ENCODE measurements around the gene UBE2D3.

DNA sequence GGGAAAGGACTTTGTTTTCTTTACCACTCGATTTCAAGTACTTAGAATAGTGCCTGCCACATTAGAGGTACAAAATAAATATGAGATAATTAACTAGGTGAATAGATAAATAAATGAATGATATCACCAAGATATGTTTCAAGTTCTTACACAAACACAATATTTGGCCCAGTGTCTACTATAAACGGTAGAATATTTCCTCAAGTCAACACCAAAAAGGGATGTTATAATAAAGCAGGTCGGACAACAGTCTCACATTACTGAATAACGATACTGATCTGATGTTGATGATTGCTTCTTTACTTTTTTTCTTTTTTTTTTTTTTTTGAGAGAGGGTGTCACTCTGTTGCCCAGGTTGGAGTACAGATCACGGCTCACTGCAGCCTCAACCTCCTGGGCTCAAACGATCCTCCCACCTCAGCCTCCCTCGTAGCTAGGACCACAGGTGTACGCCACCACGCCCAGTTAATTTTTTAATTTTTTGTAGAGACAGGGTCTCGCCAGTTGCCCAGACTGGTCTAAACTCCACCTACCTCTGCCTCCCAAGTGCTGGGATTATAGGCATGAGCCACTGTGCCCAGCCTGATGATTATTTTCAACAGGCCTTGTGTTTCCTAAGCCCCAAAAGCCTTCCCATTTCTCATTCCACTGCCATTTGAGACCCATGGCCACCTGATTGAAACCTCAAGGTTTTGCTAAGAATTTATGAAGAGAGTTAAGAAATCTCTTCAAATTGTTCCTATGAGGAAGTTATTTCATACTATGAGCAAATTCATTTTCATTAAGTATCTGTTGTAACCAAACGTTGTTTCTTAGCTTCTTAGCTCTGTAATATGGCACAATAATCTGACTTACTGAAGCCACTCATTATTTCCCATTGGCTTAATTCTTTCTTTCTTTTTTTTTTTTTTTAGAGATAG, 68.8 kb downstream of the UBE2D3 start:
- TF ChIP-seq, protein P1, sequence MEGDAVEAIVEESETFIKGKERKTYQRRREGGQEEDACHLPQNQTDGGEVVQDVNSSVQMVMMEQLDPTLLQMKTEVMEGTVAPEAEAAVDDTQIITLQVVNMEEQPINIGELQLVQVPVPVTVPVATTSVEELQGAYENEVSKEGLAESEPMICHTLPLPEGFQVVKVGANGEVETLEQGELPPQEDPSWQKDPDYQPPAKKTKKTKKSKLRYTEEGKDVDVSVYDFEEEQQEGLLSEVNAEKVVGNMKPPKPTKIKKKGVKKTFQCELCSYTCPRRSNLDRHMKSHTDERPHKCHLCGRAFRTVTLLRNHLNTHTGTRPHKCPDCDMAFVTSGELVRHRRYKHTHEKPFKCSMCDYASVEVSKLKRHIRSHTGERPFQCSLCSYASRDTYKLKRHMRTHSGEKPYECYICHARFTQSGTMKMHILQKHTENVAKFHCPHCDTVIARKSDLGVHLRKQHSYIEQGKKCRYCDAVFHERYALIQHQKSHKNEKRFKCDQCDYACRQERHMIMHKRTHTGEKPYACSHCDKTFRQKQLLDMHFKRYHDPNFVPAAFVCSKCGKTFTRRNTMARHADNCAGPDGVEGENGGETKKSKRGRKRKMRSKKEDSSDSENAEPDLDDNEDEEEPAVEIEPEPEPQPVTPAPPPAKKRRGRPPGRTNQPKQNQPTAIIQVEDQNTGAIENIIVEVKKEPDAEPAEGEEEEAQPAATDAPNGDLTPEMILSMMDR (conservative IDR thresholded peaks at IDR 0.05; ENCODE audit: low read length), result no peak
- no peak for TF ChIP-seq EZH2phosphoT487 (IDR thresholded peaks at IDR 0.05; ENCODE audit: borderline replicate concordance, low read depth, low read length)
